Pancreas (tissue), 10 donors: ENCODE data around the gene GATA1. TPM values are rescaled to one million over a fixed set of nuclear protein-coding genes. Genes with fewer than 3 reads are reported as not detected.

Experiments
- ATAC-seq, 4 donors: fragments of 200-7000 bp; cut with Tn5 transposase; one replicate each; pipeline versions ENCODE4 v1.8.0 to v1.9.1; 2020; ENCODE audit warnings: mild to moderate bottlenecking in 4 of 4, moderate library complexity in 4 of 4
- DNase-seq, 6 donors: peaks; one replicate each; pipeline ENCODE4 v3.0.0-alpha.2; 2020
- FAIRE-seq: peaks from 2 replicates; lab custom pipeline; 2012; peaks lifted over from hg19 to GRCh38; lab: Jason Lieb, UNC
- H3K27ac ChIP-seq, 4 donors: fragments of 200-600 bp; sonication (generic); 1 replicate in 3 of 4; 2 replicates in 1 of 4; pipeline versions ENCODE4 v1.5.0 to v1.8.0; 2020
- H3K27me3 ChIP-seq, 4 donors: fragments of 200-600 bp; one replicate each; pipeline ENCODE4 v1.8.0; 2021
- H3K36me3 ChIP-seq, 3 donors: fragments of 200-600 bp; sonication (generic) in 1 of 3; one replicate each; pipeline versions ENCODE4 v1.5.0 to v1.8.0; 2020 to 2021
- H3K4me1 ChIP-seq, 3 donors: fragments of 200-600 bp; one replicate each; pipeline ENCODE4 v1.8.0; 2021
- H3K4me3 ChIP-seq, 4 donors: fragments of 200-600 bp; sonication (generic) in 2 of 4; one replicate each; pipeline versions ENCODE4 v1.5.0 to v1.8.0; 2020 to 2021
- H3K9me3 ChIP-seq, 4 donors: fragments of 200-600 bp; one replicate each; pipeline ENCODE4 v1.8.0; 2021
- CTCF ChIP-seq, 4 donors: fragments of 200-600 bp; sonication (generic) in 3 of 4; IDR thresholded peaks; one replicate each; pipeline versions ENCODE4 v1.5.0 to v1.8.0; 2021; ENCODE audit warnings: antibody characterized with exemption in 4 of 4
- WGBS, 2 donors: extraction: QIAGEN DNeasy Blood & Tissue Kit; methylation state at CpG; one replicate each; pipeline ENCODE4 v1.1.7; 2013; 5-methylcytosine and 5-hydroxymethylcytosine counted together
- intact Hi-C, 3 donors: fragments of 100-400 bp; cut with DNase I; formaldehyde crosslinking; loops; one replicate each; pipeline versions ENCODE4 v1.11.1 to v1.14.2; 2022
- polyA plus RNA-seq, 2 donors: library from polyadenylated mRNA; stranded (reverse); fragments of 200-250 nt; gene quantifications; one replicate each; pipeline ENCODE4 v1.2.3, GENCODE V29; 2013
- total RNA-seq, 6 donors: library from RNA; stranded (reverse); fragmentation: NEBNext Ultra II Directional in 4 of 6; extraction: Animal tissue kit (Norgen Biotek cat#: 25700) in 4 of 6; gene quantifications; one replicate each; pipeline versions ENCODE4 v1.2.1 to v1.2.4, GENCODE V29; 2021 to 2023
- donor health status: healthy with polysubstance abuse.
- donor health status: DM: no; HTN: no; CAD: no; lungs with moderate emphysema.
- donor health status: DM: no; HTN: no; CAD: no.
- donor health status: control.
- donor health status: control.
- donor health status: Bipolar disorder and iron deficiency.
- donor health status: DM: yes; HTN: yes; CAD: no.
- donor health status: DM: no; HTN: no; CAD: no.
- donor health status: DM: no; HTN: no; CAD: no.
- donor health status: DM: yes; HTN: yes; CAD: no.

Gene GATA1
- total and polyA plus RNA-seq, 8 donors, result 0.12 to 0.19 TPM; not detected in 6

- peaks cover 0 to 23% (median 7%) of the 10 kb centered on the region in 4 donors for H3K27me3 ChIP-seq
- TF ChIP-seq CTCF (IDR thresholded peaks at IDR 0.05), result no peak
- WGBS, 2 donors, result 13 to 28% methylated on average over 43 to 58 of the region's 58 CpGs
- no peaks in the 10 kb centered on the region for H3K36me3 ChIP-seq
- no peaks in the 10 kb centered on the region for H3K4me1 ChIP-seq
- intact Hi-C loops, result no loop called here
- no peaks in the 10 kb centered on the region for H3K9me3 ChIP-seq
- FAIRE-seq (no peak), DNase-seq (no peak), ATAC-seq (no peak)
- H3K27ac ChIP-seq, result no peak overlapping the region
- H3K4me3 ChIP-seq, result no peak overlapping the region
These were observed 44.9 kb downstream of the GATA1 start for GRCh38 chrX:48831136-48831908.

- DNase-seq, result no peak
- no peak for FAIRE-seq
- intact Hi-C loops, result no loop called here
- peaks cover 0 to 23% (median 7%) of the 10 kb centered on the region in 4 donors for H3K27me3 ChIP-seq
- no peak overlapping the region for H3K4me3 ChIP-seq
- no peak overlapping the region for H3K27ac ChIP-seq
- WGBS, 2 donors, result 4 to 34% methylated on average over 18 to 57 of the region's 57 CpGs
- TF ChIP-seq CTCF (IDR thresholded peaks at IDR 0.05), result no peak
- peak in 1 of 4 donors; percentile 44 for ATAC-seq
- no peaks in the 10 kb centered on the region for H3K9me3 ChIP-seq
- no peaks in the 10 kb centered on the region for H3K36me3 ChIP-seq
- H3K4me1 ChIP-seq, result no peaks in the 10 kb centered on the region
These were observed 45.5 kb downstream of the GATA1 start for GRCh38 chrX:48831909-48832291.

GRCh38 chrX:48833542-48834138 is 47.2 kb downstream of the GATA1 start:
- ATAC-seq (no peak), DNase-seq (no peak), FAIRE-seq (no peak)
- Histone ChIP-seq H3K27ac (no peak overlapping the region), H3K4me1 (no peaks in the 10 kb centered on the region), H3K4me3 (no peak overlapping the region), H3K27me3 (peaks cover 0 to 23% (median 7%) of the 10 kb centered on the region in 4 donors), H3K9me3 (no peaks in the 10 kb centered on the region), H3K36me3 (no peaks in the 10 kb centered on the region)
- no peak for TF ChIP-seq CTCF (IDR thresholded peaks at IDR 0.05)
- WGBS, 2 donors, result 17 to 32% methylated on average over 9 of the region's 9 CpGs
- intact Hi-C loops, result no loop called here

- H3K36me3 ChIP-seq, result no peaks in the 10 kb centered on the region
- ATAC-seq, result peak in 1 of 4 donors; percentile 33
- H3K27me3 ChIP-seq, result peaks cover 0 to 23% (median 7%) of the 10 kb centered on the region in 4 donors
- intact Hi-C loops, result no loop called here
- no peak overlapping the region for H3K27ac ChIP-seq
- TF ChIP-seq CTCF (IDR thresholded peaks at IDR 0.05), result no peak
- H3K4me1 ChIP-seq, result no peaks in the 10 kb centered on the region
- FAIRE-seq, result no peak
- H3K9me3 ChIP-seq, result no peaks in the 10 kb centered on the region
- H3K4me3 ChIP-seq, result no peak overlapping the region
- no peak for DNase-seq
- 6 to 24% methylated on average over 7 of the region's 7 CpGs for WGBS, 2 donors
These were observed 48.0 kb downstream of the GATA1 start for GRCh38 chrX:48834383-48834709.
